GM12891 (cell line): ENCODE measurements around the gene DERL3.

Experiments used
- DNase-seq: peaks from one replicate; pipeline ENCODE4 v3.0.0; 2011; ENCODE audit warnings: low spot score; ENCODE audit not compliant: insufficient read length
- FAIRE-seq: peaks from 2 replicates; lab custom pipeline; 2011; peaks lifted over from hg19 to GRCh38; lab: Jason Lieb, UNC
- PAX5 ChIP-seq: IDR thresholded peaks from 2 replicates; pipeline ENCODE4 v1.6.1; 2011; ENCODE audit warnings: low read length, moderate library complexity, mild to moderate bottlenecking; ENCODE audit not compliant: insufficient read depth, severe bottlenecking
- POLR2A ChIP-seq: IDR thresholded peaks from 2 replicates; pipeline ENCODE4 v1.6.1; 2011; ENCODE audit warnings: low read depth, low read length, control low read depth
- POLR2AphosphoS5 ChIP-seq: IDR thresholded peaks from 2 replicates; pipeline ENCODE4 v1.6.1; 2011; ENCODE audit warnings: low read depth, low read length, control low read depth
- POU2F2 ChIP-seq: IDR thresholded peaks from 2 replicates; pipeline ENCODE4 v1.6.1; 2011; ENCODE audit warnings: low read depth, mild to moderate bottlenecking, control low read depth, low read length, moderate library complexity
- SPI1 ChIP-seq: IDR thresholded peaks from 2 replicates; pipeline ENCODE4 v1.6.1; 2011; ENCODE audit warnings: low read depth, low read length, control low read depth
- TAF1 ChIP-seq: IDR thresholded peaks from 2 replicates; pipeline ENCODE4 v1.6.1; 2011; ENCODE audit warnings: low read depth, low read length, control low read depth

Gene DERL3

DNA sequence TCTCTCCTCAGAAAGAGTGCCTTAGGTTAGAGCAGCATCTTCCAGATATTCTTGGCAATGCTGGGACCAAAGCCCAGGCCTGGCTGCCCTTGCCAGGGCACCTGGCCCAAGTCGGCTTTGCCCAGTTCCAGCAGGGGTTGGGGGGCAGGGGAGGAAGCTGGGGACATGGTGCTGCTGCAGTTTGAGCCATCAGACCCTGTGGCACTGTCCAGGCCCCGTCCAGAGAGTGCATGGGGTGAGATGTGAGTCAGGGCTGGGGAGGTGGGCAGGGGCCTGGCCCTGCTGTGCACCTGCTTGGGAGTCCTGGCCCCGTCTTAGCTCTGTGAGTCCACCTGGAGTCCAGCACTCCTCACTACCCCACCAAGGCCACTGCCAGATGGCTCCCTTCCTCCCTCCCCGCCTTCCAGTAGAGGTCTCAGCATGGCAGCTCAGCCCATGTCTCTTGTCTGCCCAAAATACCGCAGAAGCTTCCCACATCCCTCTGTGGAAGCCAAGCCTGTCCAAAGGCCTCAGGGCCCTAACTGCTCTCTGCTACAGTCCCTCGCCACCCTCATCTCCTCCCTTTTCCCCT is 16.6 kb downstream of the DERL3 start:
- DNase-seq (no peak), FAIRE-seq (no peak)
- TF ChIP-seq POU2F2 (no peak), POLR2AphosphoS5 (no peak), TAF1 (no peak), POLR2A (no peak), PAX5 (no peak), SPI1 (no peak)

- DNase-seq (no peak), FAIRE-seq (peak; percentile 71)
- no peak for TF ChIP-seq POU2F2
- no peak for TF ChIP-seq PAX5
- no peak for TF ChIP-seq TAF1
- no peak for TF ChIP-seq SPI1
- TF ChIP-seq POLR2A = no peak
- TF ChIP-seq POLR2AphosphoS5 = no peak
Observed at GRCh38 chr22:23820748-23821211, 18.0 kb downstream of the DERL3 start.

- DNase-seq (no peak), FAIRE-seq (no peak)
- no peak for TF ChIP-seq SPI1
- no peak for TF ChIP-seq PAX5
Observed at GRCh38 chr22:23818541-23818940, 20.3 kb downstream of the DERL3 start.

GRCh38 chr22:23817146-23817545 is 21.7 kb downstream of the DERL3 start:
- DNase-seq (no peak), FAIRE-seq (no peak)
- TF ChIP-seq SPI1 (no peak), POU2F2 (no peak), POLR2A (no peak), TAF1 (no peak), PAX5 (no peak), POLR2AphosphoS5 (no peak)

DNA sequence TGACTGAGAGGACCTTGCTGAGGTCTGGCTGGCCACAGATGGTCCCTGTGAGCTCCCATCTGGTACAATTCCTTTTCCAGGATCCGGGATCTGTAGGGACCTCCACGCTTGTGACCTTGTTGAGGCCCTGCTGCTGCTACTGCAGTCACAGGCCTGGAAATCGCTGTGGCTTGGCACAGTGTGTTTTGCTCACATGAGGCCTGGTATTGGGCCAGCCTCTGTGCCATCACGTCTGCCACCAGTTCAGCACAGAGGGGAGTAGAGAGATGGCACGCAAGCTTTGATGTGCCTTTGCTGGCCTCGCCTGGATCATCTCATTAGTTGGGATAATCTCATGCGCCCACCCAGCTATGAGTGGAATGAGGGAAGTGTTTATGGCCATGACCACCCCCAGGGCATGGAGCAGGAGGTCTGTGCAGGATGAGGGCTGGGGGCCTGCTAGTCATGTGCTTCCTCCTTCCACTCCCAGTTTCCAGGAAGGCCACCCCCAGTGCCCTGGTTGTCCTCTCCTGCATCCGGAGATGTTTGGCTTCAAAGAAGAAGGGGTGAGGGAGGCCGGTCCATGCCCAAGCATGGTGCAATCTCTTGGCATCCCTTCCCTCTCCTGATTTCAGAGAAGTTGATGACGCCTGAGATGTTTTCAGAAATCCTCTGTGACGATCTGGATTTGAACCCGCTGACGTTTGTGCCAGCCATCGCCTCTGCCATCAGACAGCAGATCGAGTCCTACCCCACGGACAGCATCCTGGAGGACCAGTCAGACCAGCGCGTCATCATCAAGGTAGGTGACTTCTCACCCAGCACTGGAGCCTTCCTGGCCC is 22.4 kb downstream of the DERL3 start:
- TF ChIP-seq POLR2A = no peak
- no peak for TF ChIP-seq POU2F2
- DNase-seq = no peak
- no peak for FAIRE-seq

DNA sequence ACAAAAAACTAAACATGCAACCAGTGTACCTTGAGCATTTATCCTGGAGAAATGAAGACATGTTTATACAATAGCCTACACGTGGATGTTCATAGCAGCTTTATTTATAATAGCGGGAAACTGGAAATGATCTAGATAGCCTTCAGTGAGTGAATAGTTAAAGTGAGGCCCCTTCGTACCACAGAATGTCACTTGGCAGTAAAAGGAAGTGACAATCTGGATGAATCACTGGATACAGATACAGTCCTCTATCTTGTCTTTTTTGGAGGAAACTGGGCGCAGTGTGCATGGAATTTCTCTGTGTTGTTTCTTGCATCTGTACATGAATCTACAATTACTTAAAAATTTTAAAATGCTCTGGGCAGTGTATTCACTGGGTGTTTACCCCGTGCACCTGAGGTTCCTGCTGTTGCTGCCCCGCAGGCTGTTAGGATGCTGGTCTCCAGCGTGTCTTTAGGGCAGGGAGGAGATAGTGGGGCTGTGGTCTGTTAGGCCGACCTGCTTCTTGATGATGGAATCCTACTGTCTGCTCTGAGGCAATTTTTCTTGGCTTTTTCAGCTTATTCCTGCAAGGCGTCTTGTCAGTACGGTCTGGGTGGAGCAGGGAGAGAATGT is 23.2 kb downstream of the DERL3 start:
- FAIRE-seq (no peak), DNase-seq (no peak)
- TF ChIP-seq TAF1 = no peak
- no peak for TF ChIP-seq PAX5
- TF ChIP-seq POLR2A = no peak
- TF ChIP-seq POU2F2 = no peak
- no peak for TF ChIP-seq POLR2AphosphoS5
- no peak for TF ChIP-seq SPI1

- FAIRE-seq (no peak), DNase-seq (no peak)
Observed at GRCh38 chr22:23812378-23812777, 26.4 kb downstream of the DERL3 start.

GRCh38 chr22:23806837-23807236 is 32.0 kb downstream of the DERL3 start:
- DNase-seq = no peak
- TF ChIP-seq POLR2AphosphoS5 (no peak), POU2F2 (no peak), TAF1 (no peak), SPI1 (no peak), PAX5 (no peak), POLR2A (no peak)
- FAIRE-seq = peak; percentile 23

More at GRCh38 chr22:23812378-23812777, 26.4 kb downstream of the DERL3 start:
- TF ChIP-seq POLR2AphosphoS5 = no peak
- no peak for TF ChIP-seq POU2F2
- TF ChIP-seq SPI1 = no peak
- TF ChIP-seq POLR2A = no peak
- no peak for TF ChIP-seq PAX5
- TF ChIP-seq TAF1 = no peak

GRCh38 chr22:23804781-23805291 is 34.0 kb downstream of the DERL3 start:
- TF ChIP-seq POLR2A = no peak
- TF ChIP-seq PAX5 = no peak
- no peak for TF ChIP-seq POU2F2
- TF ChIP-seq POLR2AphosphoS5 = no peak
- no peak for TF ChIP-seq TAF1
- TF ChIP-seq SPI1 = no peak
- FAIRE-seq (no peak), DNase-seq (no peak)

DNA sequence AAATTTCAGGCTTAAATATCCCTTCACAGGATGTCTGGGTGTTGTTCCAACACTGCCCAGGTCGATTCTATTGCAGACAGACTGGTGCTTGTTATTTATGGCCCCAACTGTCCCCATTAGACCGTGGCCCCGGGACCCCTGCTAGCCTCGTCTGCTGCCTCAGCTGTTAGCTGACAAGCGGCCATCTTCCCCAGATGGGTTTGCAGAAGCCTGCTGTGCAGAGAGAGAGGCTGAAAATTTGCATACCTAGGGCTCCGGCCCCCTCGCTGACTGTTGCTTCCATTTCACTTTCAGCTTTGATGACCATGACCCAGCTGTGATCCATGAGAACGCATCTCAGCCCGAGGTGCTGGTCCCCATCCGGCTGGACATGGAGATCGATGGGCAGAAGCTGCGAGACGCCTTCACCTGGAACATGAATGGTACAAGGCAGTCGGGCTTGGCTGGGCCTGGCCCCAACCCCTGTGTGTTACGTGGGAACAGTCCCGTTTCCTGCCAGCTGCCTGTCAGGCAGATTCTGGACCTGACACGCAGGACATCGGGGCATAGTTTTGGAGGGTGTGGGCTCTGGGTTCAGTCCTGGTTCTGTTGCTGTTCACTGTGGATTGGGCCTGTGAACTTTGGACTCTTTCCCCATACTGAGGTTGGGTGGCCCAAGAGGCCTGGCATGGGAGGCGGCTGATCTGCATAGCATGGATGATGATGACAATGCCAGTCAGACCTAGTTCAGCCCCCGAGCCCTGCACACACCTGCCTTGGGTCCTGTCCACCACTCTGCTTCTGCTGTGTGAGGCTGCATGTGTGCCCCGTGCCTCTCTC is 35.6 kb downstream of the DERL3 start:
- DNase-seq (no peak), FAIRE-seq (peak; percentile 86)
- TF ChIP-seq TAF1 = no peak
- TF ChIP-seq PAX5 = no peak
- TF ChIP-seq SPI1 = no peak
- TF ChIP-seq POLR2AphosphoS5 = peak; percentile 69
- TF ChIP-seq POU2F2 = peak; percentile 98
